Kidney (tissue), 14 donors: ENCODE data around the gene SORCS2. TPM values are rescaled to one million over a fixed set of nuclear protein-coding genes. Genes with fewer than 3 reads are reported as not detected.

ENCODE experiments used
- DNase-seq, 5 donors: peaks; one replicate each; pipeline ENCODE4 v3.0.0-alpha.2; 2013 to 2020
- FAIRE-seq: peaks from 2 replicates; lab custom pipeline; 2012; peaks lifted over from hg19 to GRCh38; lab: Jason Lieb, UNC
- H3K27ac ChIP-seq, 2 donors: one replicate each; pipeline ENCODE4 v1.7.0; 2013; ENCODE audit warnings: low read depth in 2 of 2, low read length in 2 of 2, inconsistent platforms in 1 of 2
- H3K27me3 ChIP-seq: one replicate; pipeline ENCODE4 v1.7.1; 2013; ENCODE audit warnings: low read length, inconsistent platforms; ENCODE audit not compliant: control insufficient read depth, insufficient read depth
- H3K36me3 ChIP-seq, 3 donors: one replicate each; pipeline versions ENCODE4 v1.7.0 to v1.7.1; 2013; ENCODE audit warnings: low read length in 3 of 3, control low read depth in 1 of 3, inconsistent platforms in 1 of 3; ENCODE audit not compliant: insufficient read depth in 3 of 3, control insufficient read depth in 2 of 3
- H3K4me1 ChIP-seq, 3 donors: one replicate each; pipeline versions ENCODE4 v1.7.0 to v1.7.1; 2013; ENCODE audit warnings: low read length in 3 of 3, inconsistent platforms in 1 of 3, low read depth in 1 of 3; ENCODE audit not compliant: control insufficient read depth in 2 of 3, insufficient read depth in 2 of 3
- H3K4me3 ChIP-seq, 3 donors: one replicate each; pipeline versions ENCODE4 v1.7.0 to v1.8.1; 2013; ENCODE audit warnings: low read length in 3 of 3, control low read depth in 1 of 3, inconsistent platforms in 1 of 3
- H3K9ac ChIP-seq, 3 donors: one replicate each; pipeline versions ENCODE4 v1.7.0 to v1.7.1; 2013; ENCODE audit warnings: low read length in 3 of 3, control low read depth in 1 of 3, inconsistent platforms in 1 of 3
- H3K9me3 ChIP-seq, 3 donors: one replicate each; pipeline versions ENCODE4 v1.7.0 to v1.7.1; 2013; ENCODE audit warnings: low read length in 3 of 3, control low read depth in 1 of 3, inconsistent platforms in 1 of 3; ENCODE audit not compliant: control insufficient read depth in 2 of 3, insufficient read depth in 1 of 3
- CTCF ChIP-seq: IDR thresholded peaks from 3 replicates; pipeline ENCODE4 v1.5.1; 2012; ENCODE audit warnings: mild to moderate bottlenecking, moderate library complexity, borderline replicate concordance; ENCODE audit not compliant: insufficient read depth; ENCODE audit errors: extremely low read depth
- intact Hi-C: fragments of 100-400 bp; cut with DNase I; formaldehyde crosslinking; loops from one replicate; pipeline ENCODE4 v1.11.1; 2022
- polyA plus RNA-seq: library from polyadenylated mRNA; stranded (reverse); fragments of 350-450 nt; fragmentation: Illumina TruSeq; extraction: RNeasy Lipid Tissue Mini Kit (QIAGEN cat#74804); gene quantifications from one replicate; pipeline ENCODE4 v1.2.3, GENCODE V29; 2014; ENCODE audit warnings: low read depth, low replicate concordance; ENCODE audit not compliant: insufficient read depth
- total RNA-seq: library from RNA; stranded (reverse); fragmentation: NEBNext Ultra II Directional; extraction: Animal tissue kit (Norgen Biotek cat#: 25700); gene quantifications from one replicate; pipeline ENCODE4 v1.2.1, GENCODE V29; 2021
- donor health status: control.
- donor health status: control.
- donor health status: control.
- donor health status: control.
- donor health status: control.
- donor health status: DM: yes; HTN: yes; CAD: no.
- donor health status: Normal renal cell carcinoma (clear cell type).

SORCS2 gene
- total and polyA plus RNA-seq, 2 donors from 2014 or later = 6.1 to 9.1 TPM

- FAIRE-seq (no peak), DNase-seq (peak in 1 of 5 donors; percentile 61)
- TF ChIP-seq CTCF = no peak
- intact Hi-C loops = no loop called here
- H3K4me1 ChIP-seq = no peaks in the 10 kb centered on the region
- H3K9ac ChIP-seq = no peak overlapping the region
- no peaks in the 10 kb centered on the region for H3K9me3 ChIP-seq
- H3K36me3 ChIP-seq = no peaks in the 10 kb centered on the region
- no peak overlapping the region for H3K27ac ChIP-seq
- H3K4me3 ChIP-seq = no peak overlapping the region
- H3K27me3 ChIP-seq = no peaks in the 10 kb centered on the region
These were observed 240.4 kb downstream of the SORCS2 start for GRCh38 chr4:7432531-7433375.

- FAIRE-seq (no peak), DNase-seq (peak in 1 of 5 donors; percentile 57)
- Histone ChIP-seq H3K27ac (no peak overlapping the region), H3K9me3 (no peaks in the 10 kb centered on the region), H3K9ac (no peak overlapping the region), H3K4me1 (no peaks in the 10 kb centered on the region), H3K36me3 (no peaks in the 10 kb centered on the region), H3K4me3 (no peak overlapping the region), H3K27me3 (no peaks in the 10 kb centered on the region)
- TF ChIP-seq CTCF = no peak
- intact Hi-C loops = no loop called here
These were observed 241.2 kb downstream of the SORCS2 start for GRCh38 chr4:7433376-7434140.

- intact Hi-C loops = no loop called here
- H3K4me3 ChIP-seq = no peak overlapping the region
- no peaks in the 10 kb centered on the region for H3K4me1 ChIP-seq
- TF ChIP-seq CTCF = no peak
- no peaks in the 10 kb centered on the region for H3K27me3 ChIP-seq
- no peak overlapping the region for H3K9ac ChIP-seq
- no peaks in the 10 kb centered on the region for H3K36me3 ChIP-seq
- no peak for FAIRE-seq
- peaks cover 0 to 3% (median 0%) of the 10 kb centered on the region in 3 donors for H3K9me3 ChIP-seq
- no peak overlapping the region for H3K27ac ChIP-seq
- DNase-seq = peak in 1 of 5 donors; percentile 65
These were observed 241.9 kb downstream of the SORCS2 start for GRCh38 chr4:7434141-7434765.
